HEK293 (cell line): ENCODE data around the gene ANXA4.

ENCODE experiments used
- CTCF ChIP-seq: fragments of 450-650 bp; formaldehyde crosslinking; IDR thresholded peaks from 2 replicates; pipeline ENCODE4 v1.5.1; 2016; ENCODE audit warnings: missing biosample characterization, missing genetic modification characterization
- RBAK ChIP-seq: fragments of 450-650 bp; formaldehyde crosslinking; IDR thresholded peaks from 2 replicates; pipeline ENCODE4 v1.5.1; 2016; ENCODE audit warnings: missing biosample characterization, missing genetic modification characterization
- SP7 ChIP-seq: fragments of 450-650 bp; formaldehyde crosslinking; IDR thresholded peaks from 2 replicates; pipeline ENCODE4 v1.5.1; 2016; ENCODE audit warnings: missing biosample characterization, missing genetic modification characterization
- ZNF510 ChIP-seq: fragments of 450-650 bp; formaldehyde crosslinking; IDR thresholded peaks from 2 replicates; pipeline ENCODE4 v1.5.1; 2018; ENCODE audit warnings: mild to moderate bottlenecking, missing genetic modification characterization, missing biosample characterization; ENCODE audit not compliant: insufficient replicate concordance
- ZNF558 ChIP-seq: fragments of 450-650 bp; formaldehyde crosslinking; IDR thresholded peaks from 2 replicates; pipeline ENCODE4 v1.5.1; 2016; ENCODE audit warnings: missing biosample characterization, missing genetic modification characterization
- ZNF777 ChIP-seq: fragments of 450-650 bp; formaldehyde crosslinking; IDR thresholded peaks from 2 replicates; pipeline ENCODE4 v1.5.1; 2017; ENCODE audit warnings: missing biosample characterization, missing genetic modification characterization, borderline replicate concordance
- ZNF792 ChIP-seq: fragments of 450-650 bp; formaldehyde crosslinking; IDR thresholded peaks from 2 replicates; pipeline ENCODE4 v1.5.1; 2016; ENCODE audit warnings: missing biosample characterization, missing genetic modification characterization
- TF ChIP-seq, protein P1 (sequence below): fragments of 450-650 bp; formaldehyde crosslinking; IDR thresholded peaks from 2 replicates; pipeline ENCODE4 v1.5.1; 2016; ENCODE audit warnings: missing biosample characterization, missing genetic modification characterization

DNA sequence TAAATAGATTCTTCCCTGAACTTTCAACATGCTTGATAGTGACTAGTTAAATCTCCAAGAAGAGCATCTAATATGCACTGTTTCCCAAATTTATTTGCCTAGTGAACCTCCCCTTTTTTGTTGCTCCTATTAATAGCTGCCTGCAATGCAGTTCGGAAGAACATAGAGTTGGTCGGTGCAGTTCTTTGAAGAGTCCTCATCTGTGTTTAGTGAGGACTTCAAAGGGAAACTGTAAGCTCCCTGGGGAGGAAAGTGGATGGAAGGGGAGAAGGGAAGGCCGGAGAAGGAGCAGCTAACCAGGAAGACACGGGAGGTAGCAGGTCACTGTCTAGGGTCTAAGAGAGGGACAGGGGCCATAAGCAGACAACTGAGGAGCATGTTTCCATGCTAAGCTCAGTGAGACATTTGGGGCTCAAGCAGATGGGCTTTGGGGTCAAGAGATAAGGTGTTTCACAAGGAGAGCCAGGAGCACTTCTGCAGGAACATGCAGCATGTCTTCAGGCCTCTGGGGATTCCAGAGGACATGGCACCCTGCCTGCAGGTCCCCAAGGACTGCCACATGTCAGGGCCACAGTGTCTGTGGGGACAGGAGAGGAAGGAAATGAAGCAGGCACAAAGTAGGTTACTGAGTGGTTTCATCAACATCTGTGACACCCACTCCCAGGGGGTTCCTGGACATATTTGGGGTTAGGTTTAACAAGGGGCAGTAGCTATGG is 48.7 kb upstream of the ANXA4 start:
- no peak for TF ChIP-seq ZNF792 (tag by site-specific recombination)
- no peak for TF ChIP-seq SP7 (tag by site-specific recombination)
- no peak for TF ChIP-seq ZNF558
- no peak for TF ChIP-seq CTCF (tag by site-specific recombination)
- no peak for TF ChIP-seq RBAK (tag by site-specific recombination)
- TF ChIP-seq ZNF777 (tag by site-specific recombination), result no peak
- TF ChIP-seq, protein P1, sequence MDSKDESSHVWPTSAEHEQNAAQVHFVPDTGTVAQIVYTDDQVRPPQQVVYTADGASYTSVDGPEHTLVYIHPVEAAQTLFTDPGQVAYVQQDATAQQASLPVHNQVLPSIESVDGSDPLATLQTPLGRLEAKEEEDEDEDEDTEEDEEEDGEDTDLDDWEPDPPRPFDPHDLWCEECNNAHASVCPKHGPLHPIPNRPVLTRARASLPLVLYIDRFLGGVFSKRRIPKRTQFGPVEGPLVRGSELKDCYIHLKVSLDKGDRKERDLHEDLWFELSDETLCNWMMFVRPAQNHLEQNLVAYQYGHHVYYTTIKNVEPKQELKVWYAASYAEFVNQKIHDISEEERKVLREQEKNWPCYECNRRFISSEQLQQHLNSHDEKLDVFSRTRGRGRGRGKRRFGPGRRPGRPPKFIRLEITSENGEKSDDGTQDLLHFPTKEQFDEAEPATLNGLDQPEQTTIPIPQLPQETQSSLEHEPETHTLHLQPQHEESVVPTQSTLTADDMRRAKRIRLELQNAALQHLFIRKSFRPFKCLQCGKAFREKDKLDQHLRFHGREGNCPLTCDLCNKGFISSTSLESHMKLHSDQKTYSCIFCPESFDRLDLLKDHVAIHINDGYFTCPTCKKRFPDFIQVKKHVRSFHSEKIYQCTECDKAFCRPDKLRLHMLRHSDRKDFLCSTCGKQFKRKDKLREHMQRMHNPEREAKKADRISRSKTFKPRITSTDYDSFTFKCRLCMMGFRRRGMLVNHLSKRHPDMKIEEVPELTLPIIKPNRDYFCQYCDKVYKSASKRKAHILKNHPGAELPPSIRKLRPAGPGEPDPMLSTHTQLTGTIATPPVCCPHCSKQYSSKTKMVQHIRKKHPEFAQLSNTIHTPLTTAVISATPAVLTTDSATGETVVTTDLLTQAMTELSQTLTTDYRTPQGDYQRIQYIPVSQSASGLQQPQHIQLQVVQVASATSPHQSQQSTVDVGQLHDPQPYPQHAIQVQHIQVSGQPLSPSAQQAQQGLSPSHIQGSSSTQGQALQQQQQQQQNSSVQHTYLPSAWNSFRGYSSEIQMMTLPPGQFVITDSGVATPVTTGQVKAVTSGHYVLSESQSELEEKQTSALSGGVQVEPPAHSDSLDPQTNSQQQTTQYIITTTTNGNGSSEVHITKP, result no peak
- no peak for TF ChIP-seq ZNF510 (tag by site-specific recombination)
